Measurements from ENCODE around the gene TTC34.

GRCh38 chr1:2800664-2801045 is 838 bp downstream of the TTC34 start:
- TF ChIP-seq, protein P1, sequence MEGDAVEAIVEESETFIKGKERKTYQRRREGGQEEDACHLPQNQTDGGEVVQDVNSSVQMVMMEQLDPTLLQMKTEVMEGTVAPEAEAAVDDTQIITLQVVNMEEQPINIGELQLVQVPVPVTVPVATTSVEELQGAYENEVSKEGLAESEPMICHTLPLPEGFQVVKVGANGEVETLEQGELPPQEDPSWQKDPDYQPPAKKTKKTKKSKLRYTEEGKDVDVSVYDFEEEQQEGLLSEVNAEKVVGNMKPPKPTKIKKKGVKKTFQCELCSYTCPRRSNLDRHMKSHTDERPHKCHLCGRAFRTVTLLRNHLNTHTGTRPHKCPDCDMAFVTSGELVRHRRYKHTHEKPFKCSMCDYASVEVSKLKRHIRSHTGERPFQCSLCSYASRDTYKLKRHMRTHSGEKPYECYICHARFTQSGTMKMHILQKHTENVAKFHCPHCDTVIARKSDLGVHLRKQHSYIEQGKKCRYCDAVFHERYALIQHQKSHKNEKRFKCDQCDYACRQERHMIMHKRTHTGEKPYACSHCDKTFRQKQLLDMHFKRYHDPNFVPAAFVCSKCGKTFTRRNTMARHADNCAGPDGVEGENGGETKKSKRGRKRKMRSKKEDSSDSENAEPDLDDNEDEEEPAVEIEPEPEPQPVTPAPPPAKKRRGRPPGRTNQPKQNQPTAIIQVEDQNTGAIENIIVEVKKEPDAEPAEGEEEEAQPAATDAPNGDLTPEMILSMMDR (optimal IDR thresholded peaks at IDR 0.05 in 1 of 3, IDR thresholded peaks at IDR 0.05 in 1 of 3, conservative IDR thresholded peaks at IDR 0.05 in 1 of 3; ENCODE audit: extremely low read depth in 1 of 3, insufficient read depth in 2 of 3, low read length in 3 of 3), result no peak
- TF ChIP-seq EZH2 (IDR thresholded peaks at IDR 0.05; ENCODE audit: low read length), result no peak
